ENCODE measurements around the gene VGF.

VGF gene

GRCh38 chr7:101165958-101166647, 734 bp upstream of the VGF start:
- no peak for ATAC-seq

- no peak for ATAC-seq
These were observed 1.1 kb downstream of the VGF start for GRCh38 chr7:101164071-101164840.

- ATAC-seq, result peak in 1 of 2 donors; percentile 4
These were observed 1.9 kb downstream of the VGF start for GRCh38 chr7:101163279-101164070.

GRCh38 chr7:101162551-101163278, 2.7 kb downstream of the VGF start:
- ATAC-seq, result no peak

- ATAC-seq, result no peak
These were observed 3.5 kb downstream of the VGF start for GRCh38 chr7:101161692-101162471.

GRCh38 chr7:101160910-101161309, 4.5 kb downstream of the VGF start:
- no peak for ATAC-seq

GRCh38 chr7:101159696-101160674, 5.4 kb downstream of the VGF start:
- ATAC-seq, result no peak

GRCh38 chr7:101156866-101157589, 8.3 kb downstream of the VGF start:
- no peak for ATAC-seq

- no peak for ATAC-seq
These were observed 9.1 kb downstream of the VGF start for GRCh38 chr7:101156277-101156676.

- ATAC-seq, result no peak
These were observed 10.1 kb downstream of the VGF start for GRCh38 chr7:101155303-101155702.

- ATAC-seq, result peak; percentile 22 to 36
These were observed 10.7 kb downstream of the VGF start for GRCh38 chr7:101154693-101155102.

GRCh38 chr7:101153969-101154692, 11.2 kb downstream of the VGF start, which contains the start of gene AP1S1:
Gene AP1S1, plus strand, starts transcription at chr7:101154476. Its CDS starts 39 bp downstream, at chr7:101154515.
- ATAC-seq, result peak; percentile 85 to 87

GRCh38 chr7:101151908-101152651, 13.3 kb downstream of the VGF start:
- no peak for ATAC-seq

GRCh38 chr7:101140746-101141382, 24.5 kb downstream of the VGF start:
- no peak for ATAC-seq

- ATAC-seq, result no peak
These were observed 25.1 kb downstream of the VGF start for GRCh38 chr7:101140339-101140699.

- ATAC-seq, result peak; percentile 91 to 92
These were observed 27.0 kb downstream of the VGF start for GRCh38 chr7:101138213-101138870.

- ATAC-seq, result no peak
These were observed 27.6 kb downstream of the VGF start for GRCh38 chr7:101137651-101138212.

All from activated CD4-positive, CD25-positive, alpha-beta regulatory T cell treated with anti-CD3 and anti-CD28 coated beads, Interleukin-2, amount 50 U/mL, for 24 hours (primary cell).